Dedifferentiated amniotic fluid mesenchymal stem cell (primary cell): ENCODE measurements around the gene RSU1.
"Not testable (repeated sequence)": the region's sequence is repeated elsewhere in the genome, so short reads cannot be mapped to it uniquely, and the experiment has no call there.

Experiments used
- DNase-seq: peaks from one replicate; pipeline ENCODE4 v3.0.0-alpha.2; 2016; ENCODE audit errors: extremely low spot score

Gene RSU1

DNA sequence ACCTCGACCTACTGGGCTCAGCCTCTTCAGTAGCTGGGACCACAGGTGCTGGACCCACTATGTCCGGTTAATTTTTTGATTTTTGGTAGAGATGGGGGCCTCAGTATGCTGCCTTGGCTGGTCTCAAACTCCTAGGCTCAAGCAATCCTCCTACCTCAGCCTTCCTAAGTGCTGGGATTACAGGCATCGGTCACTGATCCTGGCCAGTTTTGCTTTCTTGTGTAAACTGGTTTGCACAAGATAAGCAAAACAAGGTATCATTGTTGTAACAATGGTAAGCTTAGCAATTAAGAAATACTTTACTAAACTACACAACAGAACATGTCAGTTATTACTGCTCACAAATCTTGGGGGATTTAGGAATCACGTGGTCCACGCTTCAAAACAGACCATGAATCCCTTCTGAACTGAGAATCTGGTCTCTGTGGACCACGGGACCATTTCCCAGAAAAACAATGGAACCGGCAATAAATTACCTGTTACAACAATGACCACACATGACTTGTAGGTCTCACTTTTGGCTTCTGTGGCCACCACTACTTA is 36.8 kb downstream of the RSU1 start:
- DNase-seq = no peak

DNA sequence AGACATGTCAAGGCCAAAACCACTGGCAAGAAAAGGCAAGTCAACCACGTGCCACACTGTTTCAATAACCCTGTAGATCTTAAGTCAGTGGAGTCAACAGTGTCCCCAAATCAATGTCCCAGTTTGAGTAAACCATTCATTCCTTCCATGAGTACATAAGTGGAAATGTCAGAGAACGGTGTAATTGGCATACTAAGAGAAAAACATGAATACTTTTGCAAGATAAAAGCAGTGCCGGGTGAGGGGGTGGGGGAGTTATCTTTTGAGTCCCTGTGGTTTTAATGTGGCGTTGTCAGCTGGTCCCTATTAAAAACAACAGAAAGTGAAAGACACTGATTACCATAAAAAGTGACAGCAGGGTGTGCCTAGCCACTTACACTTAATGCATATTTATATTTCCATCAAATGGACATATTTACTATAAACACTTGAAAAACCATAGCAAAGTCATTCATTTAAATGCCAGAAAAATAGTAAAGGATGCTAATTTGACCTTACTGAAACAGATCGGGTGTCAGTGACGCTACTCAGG is 37.8 kb downstream of the RSU1 start:
- DNase-seq = no peak

DNA sequence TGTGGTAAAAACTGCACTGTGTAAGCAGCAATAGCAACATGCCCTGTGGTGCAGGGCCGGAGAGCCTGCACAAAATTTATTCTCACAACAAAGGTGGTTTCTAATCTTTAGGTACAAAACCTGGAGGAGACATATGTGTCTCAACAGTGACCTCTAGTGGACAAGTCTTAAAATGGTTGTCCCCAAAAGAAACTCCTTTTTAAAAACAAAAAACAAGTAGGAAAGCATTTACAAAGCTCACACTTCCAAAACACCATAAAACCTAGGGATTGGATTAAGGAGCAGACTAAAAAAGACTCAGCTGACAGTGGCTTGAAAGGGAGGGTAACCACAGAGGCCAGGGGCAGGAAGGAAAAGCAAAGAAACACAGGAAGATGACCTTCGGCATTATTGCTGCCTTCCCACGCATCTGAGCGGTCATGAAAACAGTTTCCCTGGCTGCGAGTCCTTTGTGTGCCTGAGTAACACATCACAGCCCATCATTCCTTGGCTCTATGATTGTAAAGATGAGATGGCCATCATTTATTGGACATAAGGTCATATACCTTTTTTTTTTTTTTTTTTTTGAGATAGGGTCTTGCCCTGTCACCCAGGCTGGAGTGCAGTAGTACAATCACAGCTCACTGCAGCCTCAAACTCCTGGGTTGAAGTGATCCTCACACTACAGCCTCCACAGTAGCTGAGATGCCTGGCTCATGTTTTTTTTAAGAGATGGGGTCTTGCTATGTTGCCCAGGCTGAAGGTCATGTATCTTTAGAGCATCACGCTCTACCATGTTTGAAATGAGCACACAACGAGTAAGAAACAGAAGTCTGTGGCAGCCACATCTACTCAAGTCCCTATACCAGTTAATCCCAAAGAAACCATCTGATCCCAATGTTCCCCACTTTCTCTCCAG is 39.5 kb downstream of the RSU1 start:
- DNase-seq = peak; percentile 51

DNA sequence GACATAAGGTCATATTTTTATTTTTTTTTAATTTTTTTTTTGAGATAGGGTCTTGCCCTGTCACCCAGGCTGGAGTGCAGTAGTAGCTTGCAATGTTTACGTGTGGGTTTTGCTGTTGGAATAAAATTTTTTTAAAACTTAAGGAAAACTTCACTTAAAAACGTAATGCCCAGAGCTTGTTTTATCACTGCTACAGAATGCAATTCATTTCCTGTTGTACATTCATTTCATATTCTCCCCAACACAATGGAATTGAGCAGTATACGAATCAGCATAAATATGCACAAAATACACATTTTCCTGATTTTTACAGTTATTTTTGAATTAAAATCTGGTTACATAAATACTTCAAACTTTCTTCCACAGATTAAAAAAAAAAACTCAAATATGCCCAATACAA is 40.3 kb downstream of the RSU1 start:
- DNase-seq = no peak

DNA sequence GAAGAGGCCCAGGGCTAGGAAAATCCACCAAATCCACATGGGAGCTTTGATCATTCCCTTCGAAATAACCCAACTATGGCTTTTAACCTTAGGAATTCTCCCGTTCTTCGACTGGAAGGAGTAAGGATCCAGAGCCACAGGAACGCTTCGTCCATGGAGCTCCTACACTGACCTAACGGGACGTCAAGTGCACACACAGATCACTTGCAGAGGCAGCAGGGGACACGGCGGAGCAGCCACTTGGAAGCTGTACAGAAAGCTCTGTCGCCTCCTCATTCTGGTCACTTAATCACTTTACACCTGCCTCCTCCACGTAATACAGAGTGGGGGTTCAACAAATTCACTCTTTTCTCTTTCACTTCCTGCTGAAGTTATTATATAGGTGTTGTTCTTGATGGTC is 43.9 kb downstream of the RSU1 start:
- DNase-seq = no peak

DNA sequence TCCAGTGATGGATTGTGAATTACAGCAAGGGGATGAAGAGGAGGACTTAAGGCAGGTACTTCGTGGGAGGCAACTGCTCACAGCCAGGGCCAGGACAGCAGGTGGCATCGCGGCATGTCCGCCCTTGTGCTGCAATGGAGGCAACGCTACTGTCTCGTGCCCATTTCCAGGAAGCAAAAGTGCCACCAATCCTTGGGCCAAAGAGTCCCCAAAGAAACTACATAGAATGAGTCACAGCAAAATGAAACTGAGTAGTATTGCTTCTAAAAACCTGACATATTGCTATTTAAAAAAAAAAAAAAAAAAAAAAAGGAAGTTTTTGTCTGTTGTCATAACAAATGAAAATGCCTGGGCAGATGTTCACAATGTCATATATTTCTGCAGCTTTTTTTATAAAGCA is 46.6 kb downstream of the RSU1 start:
- no peak for DNase-seq

DNA sequence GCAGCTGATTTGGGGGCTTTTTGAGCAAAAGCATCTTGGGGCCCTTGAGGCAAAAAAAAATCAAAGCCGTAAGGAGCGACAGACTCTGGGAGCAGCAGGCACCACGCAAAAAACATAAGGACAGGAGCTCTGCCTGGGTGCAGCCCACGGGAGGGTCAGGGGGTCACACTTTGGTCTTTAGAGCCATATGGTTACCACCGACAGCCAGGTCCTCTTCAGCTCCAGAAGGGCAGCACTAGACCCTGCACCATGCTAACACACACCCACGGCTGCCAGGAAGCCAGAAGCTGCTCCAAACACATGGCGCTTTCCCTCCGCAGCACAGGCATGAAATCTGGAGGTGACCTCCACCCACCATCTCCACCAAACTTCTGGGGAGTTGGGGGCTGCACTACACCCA is 47.1 kb downstream of the RSU1 start:
- DNase-seq = no peak

DNA sequence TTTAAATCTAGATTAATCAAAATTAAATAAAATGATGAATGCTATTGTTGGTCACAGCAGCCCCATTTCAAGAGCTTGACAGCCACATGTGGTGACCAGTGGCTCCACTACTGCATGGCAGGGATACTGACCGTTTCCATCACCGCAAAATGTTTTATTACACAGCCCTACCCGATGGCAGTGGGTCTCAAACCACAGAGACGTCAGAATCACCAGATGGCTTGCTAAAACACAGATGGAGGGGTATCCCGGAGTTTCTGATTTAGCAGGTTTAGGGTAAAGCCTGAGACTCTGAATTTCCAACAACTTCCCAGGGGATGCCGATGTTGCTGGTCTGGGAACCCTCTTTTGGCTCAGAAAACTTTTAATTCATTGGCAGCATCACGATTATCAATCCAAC is 47.9 kb downstream of the RSU1 start:
- DNase-seq = no peak

DNA sequence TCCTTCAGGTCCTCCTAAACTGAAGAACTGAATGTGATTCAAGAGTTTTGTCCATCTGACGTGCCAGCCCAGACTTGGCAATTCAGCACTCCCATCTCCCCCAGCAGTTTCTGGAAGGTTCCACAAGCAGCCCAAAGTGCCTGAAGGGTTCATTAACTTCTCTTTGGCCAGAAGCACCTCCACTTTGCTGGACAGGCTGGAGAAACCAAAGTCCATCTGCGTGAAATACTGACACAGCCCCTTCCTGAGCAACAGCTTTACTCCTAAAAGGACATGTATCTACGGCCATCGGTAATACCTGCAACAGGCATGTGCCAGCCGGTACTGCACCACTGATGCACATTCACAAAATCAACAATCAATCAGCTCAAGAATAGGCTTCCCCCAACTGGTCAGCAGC is 48.5 kb downstream of the RSU1 start:
- DNase-seq = no peak

DNA sequence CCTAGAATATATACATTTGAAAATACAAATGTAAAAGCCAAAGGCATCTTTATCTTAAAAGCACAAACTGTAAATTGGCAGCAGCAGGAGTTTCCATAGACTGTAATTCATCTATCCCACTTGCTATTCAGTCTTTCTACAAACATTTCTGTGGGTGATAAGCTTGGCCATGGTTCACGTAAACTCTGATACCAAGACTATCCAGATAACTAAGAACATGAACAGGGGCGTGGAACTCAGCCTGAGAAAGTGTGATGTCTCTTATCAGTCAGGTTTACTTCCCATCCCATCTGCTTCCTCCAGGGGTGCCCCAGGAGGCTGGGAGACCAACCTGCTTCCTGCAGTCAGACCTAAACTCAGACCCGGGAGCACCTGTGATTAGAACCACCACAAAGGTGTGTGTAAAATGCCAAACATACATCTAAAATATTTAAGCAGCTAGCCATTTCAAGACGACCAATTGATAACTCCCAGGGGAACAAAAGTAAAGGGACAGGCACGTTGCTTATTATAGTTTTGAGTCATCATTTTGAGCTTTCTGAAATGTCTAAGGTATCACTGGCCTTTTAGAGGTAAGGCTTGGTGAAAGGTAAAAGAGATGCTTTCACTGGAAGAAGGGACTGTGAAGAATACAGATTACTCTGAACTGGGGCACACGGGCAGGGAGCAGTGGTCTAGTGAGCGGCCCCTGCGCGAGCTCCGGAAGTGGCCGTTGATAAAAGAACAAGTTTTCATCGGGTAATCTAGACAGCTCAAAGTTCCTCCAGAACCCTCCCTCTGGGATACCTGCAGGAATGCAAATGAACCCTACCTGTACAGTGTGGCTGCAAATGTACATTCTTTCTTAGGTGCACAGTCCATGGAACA is 51.5 kb downstream of the RSU1 start:
- no peak for DNase-seq

DNA sequence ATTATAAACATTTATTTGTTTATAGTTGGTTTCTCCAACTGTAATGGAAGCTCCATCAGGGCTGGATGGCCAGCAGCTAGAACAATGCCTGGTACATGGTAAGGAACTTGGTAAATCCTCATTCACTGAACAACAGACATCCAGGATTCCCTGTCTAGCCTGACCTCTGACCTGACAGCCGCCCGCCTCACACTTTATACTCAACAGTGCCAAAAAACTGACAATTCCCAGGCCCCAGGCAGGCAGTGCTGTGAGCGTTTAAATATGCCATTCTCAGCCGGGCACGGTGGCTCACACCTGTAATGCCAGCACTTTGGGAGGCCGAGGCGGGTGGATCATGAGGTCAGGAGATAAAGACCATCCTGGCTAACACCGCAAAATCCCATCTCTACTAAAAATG is 55.9 kb downstream of the RSU1 start:
- no peak for DNase-seq

DNA sequence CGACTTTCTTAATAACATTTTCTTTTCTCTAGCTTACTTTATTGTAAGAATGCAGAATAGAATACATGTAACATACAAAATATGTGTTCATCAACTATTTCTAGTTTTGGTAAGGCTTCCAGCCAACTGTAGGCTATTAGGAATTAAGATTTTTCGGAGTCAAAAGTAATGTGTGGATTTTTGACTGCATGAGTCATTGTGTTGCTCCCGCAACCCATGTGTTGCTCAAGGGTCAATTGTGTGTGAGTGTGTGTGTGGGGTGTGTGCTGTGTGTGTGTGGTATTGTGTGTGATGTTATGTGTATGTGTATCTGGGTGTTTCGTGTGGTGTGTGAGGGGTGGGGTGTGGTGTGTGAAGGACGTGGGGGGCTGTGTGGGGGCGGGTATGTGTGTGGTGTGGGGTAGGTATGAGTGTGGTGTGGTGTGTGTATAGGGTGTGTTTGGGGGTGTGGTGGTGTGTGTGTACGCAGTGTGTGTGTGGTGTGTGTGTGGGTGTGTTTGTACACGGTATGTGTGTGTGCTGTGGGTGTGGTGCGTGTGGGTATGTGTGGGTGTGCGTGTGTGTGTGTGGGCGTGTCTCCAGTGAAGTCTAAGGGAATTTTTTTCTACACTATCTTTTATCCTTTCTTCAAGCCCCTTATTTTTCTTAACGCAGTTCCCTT is 60.5 kb downstream of the RSU1 start:
- no peak for DNase-seq

DNA sequence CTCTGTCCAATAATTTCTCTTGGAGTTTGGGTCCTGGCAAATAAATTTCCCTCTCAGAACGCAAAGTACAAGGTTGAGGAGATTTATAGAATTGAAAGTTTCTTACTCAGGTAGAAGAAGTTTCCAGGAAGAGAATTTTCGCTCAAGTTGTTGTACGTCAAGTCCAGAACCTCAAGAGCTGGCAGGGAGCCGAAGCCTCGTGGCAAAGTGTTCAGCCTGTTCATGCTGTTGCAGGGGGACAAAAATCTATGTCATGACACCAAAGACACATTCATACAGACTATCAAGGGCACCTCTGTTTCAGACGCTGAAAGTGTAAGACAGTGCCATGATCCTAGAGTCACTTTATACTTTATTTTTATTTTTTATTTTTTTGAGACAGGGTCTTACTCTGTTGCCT is 62.5 kb downstream of the RSU1 start:
- no peak for DNase-seq

DNA sequence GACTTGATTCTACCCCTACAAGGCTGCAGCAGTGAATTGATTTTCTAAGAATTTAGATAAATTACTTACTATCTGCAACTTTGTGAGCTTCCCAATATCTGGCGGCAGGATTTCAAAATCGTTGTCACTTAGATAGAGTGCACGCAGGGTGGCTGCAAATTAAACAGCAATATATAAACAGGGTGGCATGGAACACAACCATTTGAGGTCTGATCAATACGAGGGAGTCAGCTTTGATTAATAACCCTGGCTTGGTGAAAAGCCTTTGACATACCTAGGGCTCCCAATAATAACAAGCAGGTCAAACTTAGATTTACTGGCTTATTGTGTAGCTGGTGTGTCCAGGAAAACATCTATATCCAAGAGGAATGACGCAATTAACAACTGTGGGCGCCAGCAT is 64.4 kb downstream of the RSU1 start:
- not testable (repeated sequence) for DNase-seq

DNA sequence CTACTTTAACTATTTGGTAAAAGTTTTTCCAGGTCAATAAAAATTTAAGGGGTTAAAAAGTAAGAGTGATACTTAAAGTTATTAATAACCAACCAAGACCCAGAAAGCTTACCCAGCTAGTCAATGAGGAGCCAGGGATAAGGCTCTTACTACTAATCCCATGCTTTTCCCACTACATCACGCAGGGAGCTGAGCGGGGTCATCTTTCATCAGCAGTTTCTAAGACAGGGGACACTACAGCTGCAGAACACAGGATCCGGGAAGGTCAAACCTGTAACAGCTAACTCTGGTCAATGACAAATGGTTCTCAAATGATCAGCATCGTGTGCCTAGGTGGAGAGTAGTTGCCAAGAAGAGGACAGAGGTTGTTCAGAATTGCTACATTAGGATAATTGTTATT is 65.1 kb downstream of the RSU1 start:
- DNase-seq = no peak

DNA sequence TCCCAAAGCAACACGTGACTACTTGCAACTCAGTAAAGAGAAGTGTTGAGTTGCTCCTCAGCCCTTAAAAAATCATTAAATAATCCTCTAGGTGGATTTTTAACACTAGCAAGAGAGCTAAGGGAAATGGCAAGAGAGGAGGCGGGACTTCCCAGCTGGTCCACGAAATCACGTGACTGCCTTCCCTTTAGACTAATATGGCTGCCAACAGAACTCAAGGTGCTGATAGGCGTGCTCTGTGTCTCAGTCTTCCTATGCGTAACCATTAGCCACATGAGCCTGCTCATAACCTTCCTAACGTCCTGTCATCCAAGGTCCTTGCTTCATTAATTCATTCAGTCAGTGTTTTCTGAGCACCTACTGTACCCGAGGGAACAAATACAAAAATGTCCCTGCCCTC is 66.0 kb downstream of the RSU1 start:
- no peak for DNase-seq

DNA sequence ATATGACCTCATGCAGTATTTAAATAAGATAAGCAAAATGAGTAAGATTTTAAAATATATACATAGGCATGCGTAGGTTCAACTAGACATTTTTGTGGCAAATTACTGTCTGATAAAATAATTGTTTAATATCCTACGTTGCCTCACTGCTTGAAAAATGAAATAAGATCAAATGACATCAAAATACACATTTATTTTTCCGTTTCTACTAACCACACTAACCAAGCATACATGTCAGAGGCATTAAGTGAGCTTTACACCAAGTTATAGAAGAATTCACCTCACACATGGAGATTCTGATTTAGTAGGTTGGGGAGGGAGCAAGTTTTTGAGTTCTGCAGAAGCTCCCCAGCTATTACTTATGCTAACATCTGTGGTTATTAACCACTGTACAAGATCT is 66.8 kb downstream of the RSU1 start:
- no peak for DNase-seq

DNA sequence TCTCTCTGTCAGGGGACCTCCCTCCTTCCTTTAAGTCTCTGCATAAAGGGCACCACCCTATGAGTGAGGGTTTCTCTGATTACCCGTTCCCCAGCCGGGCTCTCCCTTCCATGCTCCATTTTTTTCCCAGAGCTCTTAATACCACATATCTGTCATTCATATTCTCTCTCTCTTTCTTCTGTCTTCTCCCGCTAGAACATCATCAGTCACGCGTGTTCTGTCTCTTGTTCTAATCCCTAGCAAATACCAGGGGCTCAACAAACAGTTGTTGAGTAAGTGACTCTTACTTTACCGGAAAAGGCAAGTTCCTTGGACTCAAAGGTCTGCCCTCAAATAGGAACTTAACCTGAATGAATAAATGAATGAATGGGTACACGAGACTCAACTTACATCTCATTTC is 68.5 kb downstream of the RSU1 start:
- no peak for DNase-seq

DNA sequence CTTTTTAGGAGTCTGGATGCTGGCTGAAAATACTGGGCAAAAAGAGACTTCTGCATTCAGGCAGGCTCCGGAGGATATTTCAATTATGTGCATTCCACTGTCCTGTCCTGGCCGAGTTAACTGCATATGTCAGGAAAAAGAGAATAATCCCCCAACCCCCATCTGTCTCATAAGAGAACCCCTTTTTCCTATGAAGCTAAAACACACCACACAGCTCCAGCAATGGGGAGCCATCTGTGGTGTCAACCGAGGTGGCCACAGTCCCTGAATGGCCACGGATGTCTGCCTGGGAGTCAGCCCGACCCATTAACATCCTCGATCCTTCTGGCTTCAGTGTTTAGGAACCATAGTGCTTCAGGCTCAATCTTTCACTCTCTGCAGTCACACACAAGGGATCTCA is 70.4 kb downstream of the RSU1 start:
- DNase-seq = no peak

DNA sequence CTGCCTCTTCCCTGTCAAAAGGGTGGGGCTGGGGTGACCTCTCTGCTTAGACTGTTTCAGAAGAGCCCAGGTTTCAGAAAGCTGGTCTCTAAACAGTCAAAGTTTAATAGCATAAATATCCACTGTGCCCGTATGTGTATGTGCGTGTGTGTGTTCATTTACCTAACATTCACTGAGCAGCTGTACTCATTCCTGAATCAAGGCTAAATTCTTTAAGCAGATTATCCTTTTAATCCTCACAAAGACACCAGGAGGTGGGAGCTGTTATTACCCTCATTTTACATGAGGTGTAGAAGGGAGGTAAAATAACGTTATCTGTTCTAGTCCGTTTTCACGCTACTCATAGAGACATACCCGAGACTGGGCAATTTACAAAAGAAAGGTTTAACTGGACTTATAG is 72.2 kb downstream of the RSU1 start:
- no peak for DNase-seq

DNA sequence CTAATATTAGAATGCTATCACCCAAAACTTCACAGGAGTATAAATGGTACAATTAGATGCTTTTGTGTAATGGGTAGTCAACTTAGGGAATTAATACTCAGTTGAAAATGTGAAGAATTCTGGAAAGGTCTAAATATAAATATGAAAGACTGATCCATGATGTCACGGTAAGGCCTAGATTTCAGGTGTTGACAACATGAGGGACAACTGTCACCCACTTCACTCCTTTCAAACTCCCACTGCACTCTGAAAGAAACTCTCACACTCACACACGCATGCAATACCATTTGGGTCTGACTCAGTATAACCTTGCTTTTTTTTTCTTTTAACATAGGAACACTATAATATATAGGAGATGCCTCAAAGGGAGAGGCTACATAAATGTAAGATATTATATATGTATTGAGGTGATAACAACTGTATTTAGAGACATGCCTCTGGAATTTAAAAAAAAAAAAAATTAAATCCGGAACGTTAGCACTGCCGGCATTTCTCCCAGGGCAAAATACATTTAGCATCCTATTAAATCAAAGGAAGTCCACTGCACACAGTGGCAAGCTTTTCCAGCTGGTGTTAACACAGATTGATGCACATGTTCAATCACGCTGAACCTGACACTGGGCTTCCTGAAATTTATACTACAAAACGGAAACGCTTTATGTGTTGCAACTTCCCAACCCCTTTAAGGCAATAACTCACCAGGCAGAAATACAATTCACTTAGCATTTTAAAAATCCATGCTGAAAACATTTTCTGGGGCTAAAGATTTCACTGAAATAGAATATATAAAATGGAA is 74.9 kb downstream of the RSU1 start:
- DNase-seq = no peak
